K562 (cell line): ENCODE results near the gene NTN1. TPM values are rescaled to one million over a fixed set of nuclear protein-coding genes. Genes with fewer than 3 reads are reported as not detected.

Experiments used
- AFF1 ChIP-seq, 2 experiments: fragments of 450-650 bp; IDR thresholded peaks; 2 replicates each; pipeline ENCODE4 v1.6.1; 2018; ENCODE audit warnings: mild to moderate bottlenecking in 2 of 2, low read depth in 1 of 2; ENCODE audit not compliant: partially characterized antibody in 2 of 2
- ARHGAP35 ChIP-seq: fragments of 450-650 bp; IDR thresholded peaks from 2 replicates; pipeline ENCODE4 v1.6.1; 2018; ENCODE audit not compliant: partially characterized antibody
- CBX3 ChIP-seq, 2 experiments: IDR thresholded peaks; 1 replicate in 1 of 2; 2 replicates in 1 of 2; pipeline ENCODE4 v1.6.1; 2012; ENCODE audit warnings: inconsistent platforms in 2 of 2, low read length in 2 of 2, borderline replicate concordance in 1 of 2, control low read depth in 1 of 2
- FOXK2 ChIP-seq, 2 experiments: fragments of 450-650 bp; IDR thresholded peaks in 1 of 2; conservative IDR thresholded peaks in 1 of 2; 2 replicates each; pipeline ENCODE4 v1.6.1; 2016; ENCODE audit warnings: low read depth in 2 of 2, mild to moderate bottlenecking in 1 of 2
- HDAC2 ChIP-seq: fragments of 450-650 bp; IDR thresholded peaks from 2 replicates; pipeline ENCODE4 v1.6.1; 2016; ENCODE audit warnings: mild to moderate bottlenecking
- PBX2 ChIP-seq, 2 experiments: IDR thresholded peaks in 1 of 2; conservative IDR thresholded peaks in 1 of 2; 2 replicates each; pipeline ENCODE4 v1.6.1; 2016; ENCODE audit warnings: low read depth in 2 of 2, mild to moderate bottlenecking in 1 of 2, missing compliant biosample characterization in 1 of 2, missing genetic modification characterization in 1 of 2, moderate library complexity in 1 of 2
- PTTG1 ChIP-seq: fragments of 450-650 bp; IDR thresholded peaks from 2 replicates; pipeline ENCODE4 v1.6.1; 2016; ENCODE audit warnings: low read depth, mild to moderate bottlenecking, missing genetic modification characterization, missing compliant biosample characterization
- RFX1 ChIP-seq: fragments of 450-650 bp; IDR thresholded peaks from 2 replicates; pipeline ENCODE4 v1.6.1; 2016; ENCODE audit warnings: mild to moderate bottlenecking, moderate library complexity
- SRSF3 ChIP-seq: fragments of 200-400 bp; formaldehyde crosslinking; IDR thresholded peaks from 2 replicates; pipeline ENCODE4 v1.6.1; 2016; ENCODE audit warnings: mild to moderate bottlenecking, low read length, moderate library complexity; ENCODE audit not compliant: insufficient read depth
- ZNF324 ChIP-seq: fragments of 250-450 bp; sonication (Bioruptor Pico); IDR thresholded peaks from 2 replicates; pipeline ENCODE4 v1.4.0; 2020; ENCODE audit warnings: mild to moderate bottlenecking
- ZSCAN29 ChIP-seq: fragments of 450-650 bp; IDR thresholded peaks from 2 replicates; pipeline ENCODE4 v1.6.1; 2017
- polyA plus RNA-seq, 8 experiments: library from polyadenylated mRNA; depleted of rRNA in 4 of 8; stranded (reverse) in 5 of 8; unstranded in 3 of 8; fragments of >200 nt; fragmentation: Nextera tagmentation in 2 of 8; fragmentation: Illumina TruSeq in 1 of 8; extraction: Ambion mirVana in 2 of 8; extraction: Trizol in 1 of 8; gene quantifications; 2 replicates each; pipeline versions ENCODE4 v1.2.1 to v1.2.3, GENCODE V29; 2011 to 2014; ENCODE audit warnings: inconsistent platforms in 1 of 8, missing spikeins in 1 of 8
- total RNA-seq, 7 experiments: library from RNA; depleted of rRNA in 6 of 7; stranded (reverse); fragments of >200 nt in 6 of 7; fragmentation: Illumina TruSeq in 2 of 7; extraction: Trizol in 2 of 7; gene quantifications; 2 replicates each; pipeline versions ENCODE4 v1.2.1 to v1.2.3, GENCODE V29; 2011 to 2021; ENCODE audit warnings: low replicate concordance in 1 of 7
- TF ChIP-seq, protein P1 (sequence below), 3 experiments: fragments of 200-800 bp in 1 of 3; sonication (Bioruptor generic) in 1 of 3; sonication (generic) in 1 of 3; formaldehyde crosslinking in 1 of 3; IDR thresholded peaks; 2 replicates each; pipeline versions ENCODE4 v1.6.1 to v1.8.0; 2016 to 2022; ENCODE audit warnings: mild to moderate bottlenecking in 2 of 3, missing compliant biosample characterization in 2 of 3, missing genetic modification characterization in 2 of 3, missing genetic modification reagents in 1 of 3

NTN1 gene
- total and polyA plus RNA-seq, 9 of the 15 experiments (the other 6 are each of a cell fraction or from before 2014, with no cell fraction given) = 0.02 TPM; not detected in 8

DNA sequence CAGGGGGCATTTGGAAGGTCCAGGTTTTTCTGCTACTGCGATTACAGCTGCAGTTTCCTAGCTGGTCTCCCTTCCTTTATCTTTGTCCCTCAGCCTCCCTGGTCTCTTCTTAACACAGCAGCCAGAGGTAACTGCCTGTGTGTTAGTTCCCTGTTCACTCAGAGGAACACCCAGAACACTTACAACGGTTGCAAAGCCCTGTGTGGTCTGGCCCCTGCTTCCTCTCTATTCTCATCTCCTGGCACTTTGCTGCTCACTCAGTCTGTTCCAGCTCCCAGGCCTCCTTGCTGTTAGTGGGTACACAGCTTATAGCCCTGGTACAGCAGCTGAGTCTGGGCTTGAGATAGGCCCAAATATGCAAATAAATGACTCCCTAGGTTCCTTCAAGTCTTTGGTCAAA lies 16.4 kb downstream of the NTN1 start (continued):
- no peak for TF ChIP-seq AFF1 (IDR thresholded peaks at IDR 0.05; ENCODE audit: low read depth in 1 of 2, partially characterized antibody in 2 of 2)
- no peak for TF ChIP-seq SRSF3
- TF ChIP-seq PBX2 (CRISPR knock-in tag; IDR thresholded peaks at IDR 0.05; ENCODE audit: low read depth) = no peak
- TF ChIP-seq PBX2 (tag; conservative IDR thresholded peaks at IDR 0.05; ENCODE audit: low read depth) = no peak
- TF ChIP-seq, protein P1, sequence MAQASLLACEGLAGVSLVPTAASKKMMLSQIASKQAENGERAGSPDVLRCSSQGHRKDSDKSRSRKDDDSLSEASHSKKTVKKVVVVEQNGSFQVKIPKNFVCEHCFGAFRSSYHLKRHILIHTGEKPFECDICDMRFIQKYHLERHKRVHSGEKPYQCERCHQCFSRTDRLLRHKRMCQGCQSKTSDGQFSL (CRISPR knock-in tag; IDR thresholded peaks at IDR 0.05) = no peak
- TF ChIP-seq, protein P1 (tag; IDR thresholded peaks at IDR 0.05) = no peak
- TF ChIP-seq HDAC2 = no peak
- TF ChIP-seq ARHGAP35 = no peak
- no peak for TF ChIP-seq PTTG1 (tag)
- no peak for TF ChIP-seq ZSCAN29
- TF ChIP-seq FOXK2 (conservative IDR thresholded peaks at IDR 0.05 in 1 of 2, IDR thresholded peaks at IDR 0.05 in 1 of 2; ENCODE audit: low read depth in 2 of 2) = no peak
- TF ChIP-seq CBX3 (IDR thresholded peaks at IDR 0.05; ENCODE audit: borderline replicate concordance in 1 of 2, low read length in 2 of 2) = no peak
- no peak for TF ChIP-seq ZNF324
- TF ChIP-seq RFX1 = no peak
